HepG2 (cell line): ENCODE data around the gene RBM23. TPM values are rescaled to one million over a fixed set of nuclear protein-coding genes. Genes with fewer than 3 reads are reported as not detected.

ENCODE experiments used
- ATF4 ChIP-seq, 2 experiments: fragments of 450-650 bp in 1 of 2; sonication (generic) in 1 of 2; formaldehyde crosslinking; IDR thresholded peaks; 2 replicates each; pipeline versions ENCODE4 v1.5.0 to v1.8.0; 2020 to 2022; ENCODE audit warnings: mild to moderate bottlenecking in 1 of 2, missing genetic modification reagents in 1 of 2
- BRCA1 ChIP-seq: sonication (generic); formaldehyde crosslinking; IDR thresholded peaks from 2 replicates; pipeline ENCODE4 v1.4.0; 2020; ENCODE audit warnings: missing genetic modification reagents
- CBX2 ChIP-seq, 2 experiments: fragments of 200-600 bp in 1 of 2; sonication (generic); formaldehyde crosslinking in 1 of 2; IDR thresholded peaks; 2 replicates each; pipeline versions ENCODE4 v1.7.0 to v1.8.1; 2018 to 2022; ENCODE audit warnings: low read depth in 2 of 2, low read length in 1 of 2, mild to moderate bottlenecking in 1 of 2, missing genetic modification reagents in 1 of 2
- CERS6 ChIP-seq: sonication (generic); formaldehyde crosslinking; IDR thresholded peaks from 2 replicates; pipeline ENCODE4 v1.5.0; 2020; ENCODE audit warnings: missing genetic modification reagents
- ESRRA ChIP-seq: sonication (generic); formaldehyde crosslinking; IDR thresholded peaks from 2 replicates; pipeline ENCODE4 v1.5.1; 2020; ENCODE audit warnings: mild to moderate bottlenecking, low read depth, missing genetic modification reagents
- FOXJ3 ChIP-seq: sonication (generic); formaldehyde crosslinking; IDR thresholded peaks from 2 replicates; pipeline ENCODE4 v1.4.0; 2020; ENCODE audit warnings: missing genetic modification reagents, mild to moderate bottlenecking, borderline replicate concordance
- HNF1B ChIP-seq: sonication (generic); formaldehyde crosslinking; IDR thresholded peaks from 2 replicates; pipeline ENCODE4 v1.5.1; 2020; ENCODE audit warnings: mild to moderate bottlenecking, moderate library complexity, missing genetic modification reagents
- MAFG ChIP-seq: sonication (generic); formaldehyde crosslinking; IDR thresholded peaks from 2 replicates; pipeline ENCODE4 v1.5.1; 2020; ENCODE audit warnings: mild to moderate bottlenecking, missing genetic modification reagents
- MAX ChIP-seq: IDR thresholded peaks from 2 replicates; pipeline ENCODE4 v1.6.1; 2012; ENCODE audit warnings: inconsistent platforms
- NCOR1 ChIP-seq: fragments of 200-600 bp; sonication (generic); IDR thresholded peaks from 2 replicates; pipeline ENCODE4 v1.7.0; 2017; ENCODE audit warnings: antibody characterized with exemption, low read length, borderline replicate concordance
- NR1H2 ChIP-seq: sonication (generic); formaldehyde crosslinking; IDR thresholded peaks from 2 replicates; pipeline ENCODE4 v1.8.1; 2022; ENCODE audit warnings: low read depth, missing genetic modification reagents, borderline replicate concordance
- SIX1 ChIP-seq: sonication (generic); formaldehyde crosslinking; IDR thresholded peaks from 2 replicates; pipeline ENCODE4 v1.4.0; 2020; ENCODE audit warnings: missing genetic modification reagents, borderline replicate concordance
- SMARCE1 ChIP-seq: fragments of 450-650 bp; IDR thresholded peaks from 2 replicates; pipeline ENCODE4 v1.6.1; 2017; ENCODE audit warnings: borderline replicate concordance
- ZFP62 ChIP-seq: sonication (generic); formaldehyde crosslinking; IDR thresholded peaks from 2 replicates; pipeline ENCODE4 v1.4.0; 2020; ENCODE audit warnings: missing genetic modification reagents
- ZHX1 ChIP-seq: sonication (generic); formaldehyde crosslinking; IDR thresholded peaks from 2 replicates; pipeline ENCODE4 v1.8.1; 2022; ENCODE audit warnings: low read depth, mild to moderate bottlenecking, missing genetic modification reagents
- ZNF124 ChIP-seq: sonication (generic); formaldehyde crosslinking; IDR thresholded peaks from 2 replicates; pipeline ENCODE4 v1.4.0; 2020; ENCODE audit warnings: missing genetic modification reagents
- ZNF547 ChIP-seq: sonication (generic); formaldehyde crosslinking; IDR thresholded peaks from 2 replicates; pipeline ENCODE4 v1.5.1; 2020; ENCODE audit warnings: mild to moderate bottlenecking, missing genetic modification reagents
- ZNF776 ChIP-seq: sonication (generic); formaldehyde crosslinking; IDR thresholded peaks from 2 replicates; pipeline ENCODE4 v1.4.0; 2020; ENCODE audit warnings: mild to moderate bottlenecking, missing genetic modification reagents
- ZNF780A ChIP-seq: sonication (generic); formaldehyde crosslinking; IDR thresholded peaks from 2 replicates; pipeline ENCODE4 v1.8.0; 2022; ENCODE audit warnings: mild to moderate bottlenecking, missing genetic modification reagents, moderate library complexity
- ZZZ3 ChIP-seq: sonication (generic); formaldehyde crosslinking; IDR thresholded peaks from 2 replicates; pipeline ENCODE4 v1.4.0; 2020; ENCODE audit warnings: missing genetic modification reagents, mild to moderate bottlenecking, borderline replicate concordance
- polyA plus RNA-seq, 8 experiments: library from polyadenylated mRNA; depleted of rRNA in 3 of 8; stranded (reverse) in 7 of 8; unstranded in 1 of 8; fragments of >200 nt; fragmentation: Illumina TruSeq in 4 of 8; extraction: Trizol in 4 of 8; gene quantifications; 2 replicates each; pipeline versions ENCODE4 v1.2.1 to v1.2.3, GENCODE V29; 2011 to 2016; ENCODE audit warnings: low read depth in 4 of 8, missing spikeins in 1 of 8, mixed read lengths in 1 of 8; ENCODE audit not compliant: insufficient read depth in 1 of 8
- total RNA-seq, 5 experiments: library from RNA; depleted of rRNA; stranded (reverse); fragments of >200 nt; fragmentation: Illumina TruSeq; extraction: Trizol; gene quantifications; 2 replicates each; pipeline ENCODE4 v1.2.3, GENCODE V29; 2016; ENCODE audit warnings: low read depth in 1 of 5

Gene RBM23
- total and polyA plus RNA-seq, 2 of the 13 experiments (the other 11 are each of a cell fraction or from before 2014, with no cell fraction given): 1.5 to 2.1 TPM

GRCh38 chr14:22929104-22929960 is 10.4 kb upstream of the RBM23 start, which contains the start of gene PRMT5 (continued):
- no peak for TF ChIP-seq CERS6
- TF ChIP-seq MAX: no peak
- peak; percentile 78; the same call in 1 of the 2 replicates for TF ChIP-seq SIX1 (CRISPR knock-in tag)
- peak; percentile 97 for TF ChIP-seq ZHX1 (CRISPR knock-in tag)
- TF ChIP-seq ATF4 (CRISPR knock-in tag; IDR thresholded peaks at IDR 0.05): peak in 1 of 2 experiments; percentile 80; a peak in 1 of 4 replicates
- TF ChIP-seq ZNF124 (CRISPR knock-in tag): peak; percentile 100
- TF ChIP-seq FOXJ3 (CRISPR knock-in tag): peak; percentile 95
- TF ChIP-seq MAFG (CRISPR knock-in tag): no peak
- TF ChIP-seq BRCA1 (CRISPR knock-in tag): peak; percentile 98
- TF ChIP-seq ESRRA (CRISPR knock-in tag): peak; percentile 72; the same call in 1 of the 2 replicates
- TF ChIP-seq CBX2 (IDR thresholded peaks at IDR 0.05; ENCODE audit: low read depth, low read length): no peak
- peak; percentile 87; the same call in 1 of the 2 replicates for TF ChIP-seq CBX2 (CRISPR knock-in tag; IDR thresholded peaks at IDR 0.05; ENCODE audit: low read depth)
- peak; percentile 66 for TF ChIP-seq ZZZ3 (CRISPR knock-in tag)
- TF ChIP-seq NCOR1: peak; percentile 77; the same call in 1 of the 2 replicates
- peak; percentile 29; the same call in 1 of the 2 replicates for TF ChIP-seq ZNF776 (CRISPR knock-in tag)
- no peak; the same call in 1 of the 2 replicates for TF ChIP-seq NR1H2 (CRISPR knock-in tag)
- TF ChIP-seq ZFP62 (CRISPR knock-in tag): peak; percentile 97; the same call in 1 of the 2 replicates
- TF ChIP-seq ZNF780A (CRISPR knock-in tag): peak; percentile 97
- TF ChIP-seq HNF1B: peak; percentile 85
- no peak for TF ChIP-seq SMARCE1
- TF ChIP-seq ZNF547 (CRISPR knock-in tag): peak; percentile 98
